OCI-LY1 (cell line): Measurements from ENCODE around the gene CPAMD8.

ENCODE experiments used
- H2AFZ ChIP-seq: fragments of 200-600 bp; sonication (generic), shearing (Covaris generic); 2 replicates; pipeline ENCODE4 v1.6.0; 2014; ENCODE audit warnings: antibody characterized with exemption, mild to moderate bottlenecking, low read length
- H3F3A ChIP-seq: fragments of 200-600 bp; sonication (generic), shearing (Covaris generic); 2 replicates; pipeline ENCODE4 v1.6.0; 2014; ENCODE audit warnings: mild to moderate bottlenecking, antibody characterized with exemption, low read length, moderate library complexity; ENCODE audit not compliant: insufficient read depth
- H3K27ac ChIP-seq: fragments of 200-600 bp; sonication (generic); 2 replicates; pipeline ENCODE4 v1.5.1; 2014; ENCODE audit warnings: low read length, mixed run types, mild to moderate bottlenecking, low read depth; ENCODE audit not compliant: poor library complexity, severe bottlenecking
- H3K27me3 ChIP-seq: fragments of 200-600 bp; sonication (generic); 2 replicates; pipeline ENCODE4 v1.6.0; 2014; ENCODE audit warnings: antibody characterized with exemption, mild to moderate bottlenecking, low read length, moderate library complexity; ENCODE audit not compliant: insufficient read depth
- H3K36me3 ChIP-seq: fragments of 200-600 bp; sonication (generic); 2 replicates; pipeline ENCODE4 v1.6.1; 2014; ENCODE audit warnings: mild to moderate bottlenecking, antibody characterized with exemption, low read length, moderate library complexity, mixed read lengths; ENCODE audit not compliant: insufficient read depth
- H3K4me1 ChIP-seq: fragments of 200-600 bp; sonication (generic); 2 replicates; pipeline ENCODE4 v1.5.1; 2014; ENCODE audit warnings: mild to moderate bottlenecking, low read length, moderate library complexity; ENCODE audit not compliant: insufficient read depth, severe bottlenecking
- H3K4me2 ChIP-seq: fragments of 200-600 bp; sonication (generic), shearing (Covaris generic); 2 replicates; pipeline ENCODE4 v1.6.1; 2014; ENCODE audit warnings: low read length
- H3K4me3 ChIP-seq: fragments of 200-600 bp; sonication (generic); 2 replicates; pipeline ENCODE4 v1.5.1; 2014; ENCODE audit warnings: low read length, low read depth, mild to moderate bottlenecking, mixed read lengths; ENCODE audit not compliant: poor library complexity, severe bottlenecking
- H3K79me2 ChIP-seq: fragments of 200-600 bp; shearing (Covaris generic); 2 replicates; pipeline ENCODE4 v1.6.1; 2016; ENCODE audit warnings: mixed run types, low read length, mixed read lengths; ENCODE audit not compliant: insufficient read depth
- H3K9ac ChIP-seq: fragments of 200-600 bp; sonication (generic), shearing (Covaris generic); 2 replicates; pipeline ENCODE4 v1.6.1; 2014; ENCODE audit warnings: mild to moderate bottlenecking, low read length, mixed read lengths
- H3K9me2 ChIP-seq: fragments of 200-600 bp; sonication (generic), shearing (Covaris generic); 2 replicates; pipeline ENCODE4 v1.6.1; 2014; ENCODE audit warnings: low read depth, mild to moderate bottlenecking, low read length, mixed read lengths
- H3K9me3 ChIP-seq: fragments of 200-600 bp; shearing (Covaris generic); 2 replicates; pipeline ENCODE4 v1.6.1; 2014; ENCODE audit warnings: low read length, mixed read lengths
- H4K20me1 ChIP-seq: fragments of 200-600 bp; sonication (generic), shearing (Covaris generic); 2 replicates; pipeline ENCODE4 v1.6.0; 2016; ENCODE audit warnings: mild to moderate bottlenecking, low read length; ENCODE audit not compliant: insufficient read depth
- CTCF ChIP-seq: fragments of 200-600 bp; sonication (generic), shearing (Covaris generic); IDR thresholded peaks from 2 replicates; pipeline ENCODE4 v1.5.1; 2017; ENCODE audit warnings: mild to moderate bottlenecking, antibody characterized with exemption, low read length, moderate library complexity, mixed read lengths
- EZH2 ChIP-seq: fragments of 200-600 bp; sonication (generic), shearing (Covaris generic); IDR thresholded peaks from 2 replicates; pipeline ENCODE4 v1.8.0; 2017; ENCODE audit warnings: borderline replicate concordance, mixed run types, mild to moderate bottlenecking, antibody characterized with exemption, low read length, moderate library complexity, mixed read lengths

The CPAMD8 gene

GRCh38 chr19:16893686-16893989 lies 133.0 kb downstream of the CPAMD8 start:
- H3K4me3 ChIP-seq = no peak overlapping the region
- peaks cover 16% of the 10 kb centered on the region for H3K4me1 ChIP-seq
- H2AFZ ChIP-seq = no peak overlapping the region

GRCh38 chr19:16892868-16893685 lies 133.5 kb downstream of the CPAMD8 start:
- H3K4me2 ChIP-seq = peak overlapping the region; percentile 10; the same call in 1 of the 2 replicates
- TF ChIP-seq CTCF = no peak
- TF ChIP-seq EZH2 = no peak

More at GRCh38 chr19:16893686-16893989, 133.0 kb downstream of the CPAMD8 start:
- Histone ChIP-seq H3K9me2 (no peaks in the 10 kb centered on the region), H4K20me1 (no peaks in the 10 kb centered on the region), H3K4me2 (peak overlapping the region; percentile 10; the same call in 1 of the 2 replicates), H3K27ac (no peak overlapping the region), H3F3A (no peaks in the 10 kb centered on the region; the same call in 1 of the 2 replicates), H3K36me3 (no peaks in the 10 kb centered on the region), H3K27me3 (no peaks in the 10 kb centered on the region; the same call in 1 of the 2 replicates), H3K9me3 (no peaks in the 10 kb centered on the region), H3K79me2 (no peaks in the 10 kb centered on the region), H3K9ac (no peak overlapping the region)
- TF ChIP-seq EZH2 (no peak), CTCF (no peak)

GRCh38 chr19:16892436-16892835 lies 134.2 kb downstream of the CPAMD8 start:
- no peak overlapping the region for H2AFZ ChIP-seq
- H3K4me3 ChIP-seq = no peak overlapping the region
- no peak overlapping the region for H3K4me2 ChIP-seq
- no peaks in the 10 kb centered on the region for H3F3A ChIP-seq
- peaks cover 16% of the 10 kb centered on the region for H3K4me1 ChIP-seq
- H3K9ac ChIP-seq = no peak overlapping the region
- no peaks in the 10 kb centered on the region for H3K9me2 ChIP-seq
- H3K27ac ChIP-seq = no peak overlapping the region
- H3K9me3 ChIP-seq = no peaks in the 10 kb centered on the region
- no peaks in the 10 kb centered on the region for H4K20me1 ChIP-seq
- TF ChIP-seq CTCF (no peak), EZH2 (no peak)
- H3K79me2 ChIP-seq = no peaks in the 10 kb centered on the region
- no peaks in the 10 kb centered on the region for H3K36me3 ChIP-seq
- H3K27me3 ChIP-seq = no peaks in the 10 kb centered on the region

More at GRCh38 chr19:16892868-16893685, 133.5 kb downstream of the CPAMD8 start:
- no peak overlapping the region for H2AFZ ChIP-seq
- H3F3A ChIP-seq = no peaks in the 10 kb centered on the region
- H3K9me3 ChIP-seq = no peaks in the 10 kb centered on the region
- H3K9ac ChIP-seq = no peak overlapping the region
- H3K36me3 ChIP-seq = no peaks in the 10 kb centered on the region
- no peaks in the 10 kb centered on the region for H3K9me2 ChIP-seq
- H3K27me3 ChIP-seq = no peaks in the 10 kb centered on the region
- no peak overlapping the region for H3K4me3 ChIP-seq
- peaks cover 16% of the 10 kb centered on the region for H3K4me1 ChIP-seq
- no peaks in the 10 kb centered on the region for H4K20me1 ChIP-seq
- no peak overlapping the region for H3K27ac ChIP-seq
- H3K79me2 ChIP-seq = no peaks in the 10 kb centered on the region
